ENCODE measurements around the gene PRPF6.
"Not testable (repeated sequence)": the region's sequence is repeated elsewhere in the genome, so short reads cannot be mapped to it uniquely, and the experiment has no call there.

PRPF6 gene

DNA sequence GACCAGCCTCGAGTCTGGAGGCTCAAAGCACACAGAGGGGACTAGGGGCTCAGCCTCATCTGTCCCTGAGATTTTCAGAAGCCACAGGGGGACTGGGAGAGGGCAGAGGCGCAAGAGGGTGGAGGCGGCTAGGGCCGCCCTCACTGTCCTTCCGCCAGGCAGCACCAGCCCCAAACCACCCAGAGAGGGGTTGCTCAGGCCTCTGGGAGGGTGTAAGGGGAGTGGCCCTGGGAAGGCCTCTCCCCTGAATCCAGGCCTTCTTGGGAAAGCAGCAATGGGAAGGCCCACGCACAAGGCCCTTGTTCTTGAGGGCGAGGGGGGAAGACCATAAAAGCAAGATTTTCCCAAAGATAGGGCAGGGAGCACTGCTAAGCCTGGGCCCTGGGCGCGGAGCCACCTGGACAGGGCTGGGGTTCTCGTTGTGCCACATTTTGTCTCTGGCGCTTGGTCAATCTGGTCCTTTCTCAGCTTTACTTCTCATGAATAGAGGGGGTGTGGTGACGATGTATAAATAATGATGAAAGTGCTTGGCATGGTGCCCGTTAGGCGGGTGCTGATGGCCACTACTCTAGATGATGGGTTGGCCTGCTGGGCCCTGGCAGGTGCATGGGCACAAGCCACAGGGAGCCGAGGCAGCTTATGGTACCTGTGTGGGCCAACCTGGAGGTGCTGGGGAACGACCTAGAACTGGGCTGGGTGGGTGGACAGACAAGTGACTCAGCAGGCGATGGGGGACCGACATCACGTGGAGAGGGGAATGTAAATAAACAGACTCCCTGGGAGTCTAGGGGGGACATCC lies 6.3 kb upstream of the PRPF6 start:
- DNase-seq: no peak

DNA sequence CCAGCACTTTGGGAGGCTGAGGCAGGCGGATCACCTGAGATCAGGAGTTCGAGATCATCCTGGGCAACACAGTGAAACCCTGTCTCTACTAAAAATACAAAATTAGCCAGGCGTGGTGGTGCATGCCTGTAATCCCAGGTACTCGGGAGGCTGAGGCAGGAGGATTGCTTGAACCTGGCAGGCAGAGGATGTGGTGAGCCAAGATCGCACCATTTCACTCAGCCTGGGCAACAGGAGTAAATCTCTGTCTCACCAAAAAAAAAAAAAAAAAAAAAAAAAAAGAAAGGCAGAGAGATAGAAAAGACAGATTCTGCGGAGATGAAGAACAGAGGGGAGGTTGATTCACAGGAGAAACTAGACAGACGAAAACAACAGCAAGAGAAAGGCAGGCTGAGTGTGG lies 4.4 kb upstream of the PRPF6 start:
- not testable (repeated sequence) for DNase-seq

- DNase-seq: no peak
Measured at GRCh38 chr20:63976980-63977738, 3.8 kb upstream of the PRPF6 start.

DNA sequence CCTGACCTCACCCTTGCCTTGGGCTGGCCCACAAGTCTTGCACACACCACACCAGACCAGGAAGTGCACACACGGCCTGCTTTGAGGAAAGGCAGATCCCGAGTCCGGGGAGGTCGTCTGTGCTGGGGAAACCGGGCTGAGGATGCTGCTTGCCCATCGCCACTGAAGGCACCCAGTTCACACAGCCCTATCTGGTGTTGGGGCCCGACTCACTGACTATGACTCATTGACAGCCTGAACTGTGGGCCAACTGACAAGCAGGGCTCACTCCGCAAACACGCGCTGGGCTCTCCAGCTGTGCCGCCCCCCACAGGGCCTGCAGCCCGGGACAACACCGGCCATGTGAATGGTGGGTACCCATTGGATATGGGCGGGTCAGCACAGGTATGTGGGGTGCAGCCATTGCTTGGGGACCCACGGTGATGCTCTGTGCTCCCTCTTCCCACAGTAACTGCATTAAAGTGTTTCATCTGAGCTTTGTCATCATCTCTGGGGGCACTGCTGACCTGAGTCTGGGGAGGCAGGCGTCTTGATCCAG lies 3.1 kb upstream of the PRPF6 start:
- DNase-seq: peak; percentile 54

GRCh38 chr20:63978319-63979228 lies 2.4 kb upstream of the PRPF6 start:
- no peak for DNase-seq

GRCh38 chr20:63979229-63979556 lies 1.7 kb upstream of the PRPF6 start:
- no peak for DNase-seq

- peak; percentile 40 for DNase-seq
Measured at GRCh38 chr20:63979557-63980316, 1.2 kb upstream of the PRPF6 start, which contains the start of gene SAMD10. Gene SAMD10 (minus strand): TSS chr20:63979642. CDS start chr20:63979467, 175 bp downstream.

DNA sequence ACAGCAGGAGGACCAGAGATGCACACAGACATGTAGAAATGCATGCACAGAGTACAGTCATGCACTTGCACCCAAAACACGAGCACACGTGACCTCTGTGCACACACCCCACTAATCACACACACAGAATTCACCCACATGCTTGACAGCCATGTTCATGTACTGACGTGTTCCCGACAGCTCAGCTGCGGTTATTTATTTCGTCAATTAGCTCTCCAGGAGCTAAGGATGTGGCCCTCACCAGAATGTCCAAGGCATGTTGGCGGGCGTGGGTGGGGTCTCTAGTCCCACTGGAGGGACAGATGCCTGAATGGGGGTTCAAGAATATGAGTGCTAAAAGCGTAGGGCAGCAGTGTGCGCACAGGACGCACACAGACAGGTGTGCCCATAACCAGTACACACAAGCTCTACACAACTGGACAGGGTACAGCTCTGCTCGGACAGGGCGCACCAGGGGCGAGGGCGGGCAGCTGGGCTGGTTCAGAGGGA lies 571 bp upstream of the PRPF6 start:
- peak; percentile 24 for DNase-seq

- no peak for DNase-seq
Measured at GRCh38 chr20:63982937-63983336, 2.0 kb downstream of the PRPF6 start.

GRCh38 chr20:64000906-64001305 lies 20.0 kb downstream of the PRPF6 start:
- DNase-seq: no peak

- DNase-seq: no peak
Measured at GRCh38 chr20:64001607-64002011, 20.7 kb downstream of the PRPF6 start.

DNA sequence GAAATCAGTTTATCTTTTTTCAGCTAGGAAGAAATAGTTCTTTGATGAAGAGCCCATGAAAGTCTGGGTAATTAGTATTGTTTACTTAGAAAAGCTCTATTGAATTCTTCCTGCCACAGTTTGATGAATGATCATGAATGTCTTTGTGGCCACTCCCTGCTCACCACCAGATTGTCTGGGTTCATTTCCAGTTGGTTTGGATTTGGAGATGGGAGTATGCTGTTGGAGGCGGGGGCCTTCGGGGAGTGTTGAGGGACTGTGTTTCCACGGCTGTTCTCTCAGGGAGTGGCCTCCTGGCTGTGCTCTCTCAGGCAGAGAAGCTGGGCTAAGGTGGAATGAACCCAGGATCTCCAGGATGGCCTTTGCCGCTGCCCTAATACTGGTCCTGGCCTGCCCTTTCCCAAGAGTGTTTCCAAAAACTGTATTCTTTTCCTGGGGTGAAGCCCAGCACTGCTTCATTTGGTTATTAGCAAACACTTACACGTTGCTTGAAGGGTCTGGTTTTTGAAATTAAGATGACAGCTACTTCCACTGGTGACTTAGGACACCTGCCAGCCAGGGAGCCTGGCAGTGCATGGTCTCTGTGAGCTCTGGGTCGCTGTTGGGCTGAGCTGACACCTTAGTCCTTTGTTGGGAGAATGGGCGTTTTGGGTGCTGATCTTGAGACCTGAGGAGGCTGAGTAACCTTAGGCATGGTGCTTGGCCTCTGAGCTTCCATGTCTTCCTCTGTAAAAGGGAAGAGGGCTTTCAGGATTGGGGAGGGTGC lies 23.2 kb downstream of the PRPF6 start:
- DNase-seq: no peak

GRCh38 chr20:64005394-64005793 lies 24.5 kb downstream of the PRPF6 start:
- no peak for DNase-seq

DNA sequence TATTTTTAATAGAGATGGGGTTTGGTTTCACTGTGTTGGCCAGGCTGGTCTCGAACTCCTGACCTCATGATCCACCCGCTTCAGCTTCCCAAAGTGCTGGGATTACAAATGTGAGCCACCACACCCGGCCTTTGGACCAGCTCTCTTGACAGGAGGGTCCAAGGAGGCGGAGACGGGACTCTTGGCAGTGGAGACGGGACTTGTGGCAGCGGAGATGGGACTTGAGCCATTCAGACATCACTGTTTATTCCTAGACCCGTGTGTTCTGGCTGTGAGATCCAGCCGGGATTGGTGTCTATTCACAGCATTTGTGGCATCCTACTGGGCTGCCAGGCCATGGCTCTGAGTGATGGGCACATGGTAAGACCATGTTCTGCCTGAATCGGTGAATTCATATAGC lies 25.6 kb downstream of the PRPF6 start:
- DNase-seq: no peak

- no peak for DNase-seq
Measured at GRCh38 chr20:64006902-64007301, 26.0 kb downstream of the PRPF6 start.

DNA sequence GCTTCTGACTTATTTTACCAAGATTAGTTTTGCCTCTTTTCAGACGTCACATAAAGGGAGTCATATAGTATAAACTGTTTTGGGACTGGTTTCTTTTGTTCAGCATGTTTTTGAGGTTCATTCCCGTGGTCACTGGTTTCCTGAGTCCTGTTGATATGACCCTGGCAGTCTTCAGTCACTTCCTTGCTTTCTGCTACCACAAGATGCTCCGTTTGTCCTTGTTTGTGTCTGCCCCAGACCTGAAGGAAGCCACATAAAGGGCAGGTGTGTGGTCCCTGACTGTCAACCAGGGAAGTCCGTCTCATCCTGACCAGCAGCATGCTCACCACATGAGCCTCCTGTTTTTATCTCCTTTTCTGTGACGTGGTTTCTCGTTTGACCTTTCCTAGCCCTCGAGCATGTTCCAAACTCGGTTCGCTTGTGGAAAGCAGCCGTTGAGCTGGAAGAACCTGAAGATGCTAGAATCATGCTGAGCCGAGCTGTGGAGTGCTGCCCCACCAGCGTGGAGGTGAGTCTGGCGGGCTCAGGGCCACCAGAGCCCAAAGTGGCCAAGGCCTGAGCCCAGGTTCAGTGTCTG lies 29.0 kb downstream of the PRPF6 start:
- DNase-seq: no peak

DNA sequence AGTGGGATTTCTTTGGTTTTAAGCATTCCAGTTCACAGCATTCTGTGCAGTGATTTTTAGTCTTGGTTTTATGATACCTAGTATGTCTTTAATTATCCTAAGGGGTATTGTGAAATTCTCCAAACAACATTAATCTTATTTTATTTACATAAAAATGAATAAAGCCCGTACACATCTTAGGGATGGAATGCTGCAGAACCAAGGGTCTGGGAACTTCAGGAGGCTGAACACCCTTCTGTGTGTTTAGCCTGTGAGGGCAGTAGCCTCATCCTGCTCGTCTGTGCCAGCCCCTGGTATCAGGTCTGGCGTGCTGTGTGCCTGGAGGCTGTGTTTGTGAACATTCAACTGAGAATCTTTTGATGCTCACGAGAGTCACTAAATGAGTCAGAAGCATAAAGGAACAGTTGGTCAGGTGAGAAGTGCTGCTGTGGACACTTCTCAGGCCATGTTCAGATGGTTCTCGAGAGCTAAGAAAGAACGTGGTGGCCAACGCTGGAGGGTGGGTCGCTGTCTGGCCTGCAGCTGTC lies 29.8 kb downstream of the PRPF6 start:
- DNase-seq: no peak

GRCh38 chr20:64011366-64011779 lies 30.4 kb downstream of the PRPF6 start:
- DNase-seq: no peak

DNA sequence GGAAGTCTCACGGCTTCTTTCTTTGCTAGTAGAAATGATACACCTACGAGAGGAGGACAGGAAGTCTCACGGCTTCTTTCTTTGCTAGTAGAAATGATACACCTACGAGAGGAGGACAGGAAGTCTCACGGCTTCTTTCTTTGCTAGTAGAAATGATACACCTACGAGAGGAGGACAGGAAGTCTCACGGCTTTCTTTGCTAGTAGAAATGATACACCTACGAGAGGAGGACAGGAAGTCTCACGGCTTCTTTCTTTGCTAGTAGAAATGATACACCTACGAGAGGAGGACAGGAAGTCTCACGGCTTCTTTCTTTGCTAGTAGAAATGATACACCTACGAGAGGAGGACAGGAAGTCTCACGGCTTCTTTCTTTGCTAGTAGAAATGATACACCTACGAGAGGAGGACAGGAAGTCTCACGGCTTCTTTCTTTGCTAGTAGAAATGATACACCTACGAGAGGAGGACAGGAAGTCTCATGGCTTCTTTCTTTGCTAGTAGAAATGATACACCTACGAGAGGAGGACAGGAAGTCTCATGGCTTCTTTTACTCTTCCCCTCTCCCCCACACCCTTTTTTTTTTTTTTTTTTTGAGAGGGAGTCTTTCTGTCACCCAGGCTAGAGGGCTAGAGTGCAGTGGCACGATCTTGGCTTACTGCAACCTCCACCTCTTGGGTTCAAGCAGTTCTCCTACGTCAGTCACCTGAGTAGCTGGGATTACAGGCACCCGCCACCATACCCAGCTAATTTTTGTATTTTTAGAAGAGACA lies 31.6 kb downstream of the PRPF6 start:
- not testable (repeated sequence) for DNase-seq

DNA sequence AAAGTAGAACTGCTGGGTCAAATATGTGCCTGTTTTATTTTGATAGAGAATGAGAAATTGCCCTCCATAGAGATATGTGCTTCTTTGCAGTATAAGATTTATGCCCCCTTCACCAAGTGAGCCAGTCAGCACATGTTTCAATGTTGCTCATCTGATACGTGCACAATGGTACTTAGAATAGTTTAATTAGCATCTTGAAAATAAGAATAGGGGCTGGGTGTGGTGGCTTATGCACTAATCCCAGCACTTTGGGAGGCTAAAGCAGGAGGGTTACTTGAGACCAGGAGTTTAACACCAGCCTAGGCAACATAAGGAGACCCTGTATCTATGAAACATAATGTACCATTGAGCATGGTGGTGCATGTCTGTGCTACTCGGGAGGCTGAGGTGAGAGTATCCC lies 34.7 kb downstream of the PRPF6 start:
- no peak for DNase-seq

Measured in fibroblast of upper back skin (primary cell).